Measurements from ENCODE around the gene SLC25A21.

- TF ChIP-seq, protein P1, sequence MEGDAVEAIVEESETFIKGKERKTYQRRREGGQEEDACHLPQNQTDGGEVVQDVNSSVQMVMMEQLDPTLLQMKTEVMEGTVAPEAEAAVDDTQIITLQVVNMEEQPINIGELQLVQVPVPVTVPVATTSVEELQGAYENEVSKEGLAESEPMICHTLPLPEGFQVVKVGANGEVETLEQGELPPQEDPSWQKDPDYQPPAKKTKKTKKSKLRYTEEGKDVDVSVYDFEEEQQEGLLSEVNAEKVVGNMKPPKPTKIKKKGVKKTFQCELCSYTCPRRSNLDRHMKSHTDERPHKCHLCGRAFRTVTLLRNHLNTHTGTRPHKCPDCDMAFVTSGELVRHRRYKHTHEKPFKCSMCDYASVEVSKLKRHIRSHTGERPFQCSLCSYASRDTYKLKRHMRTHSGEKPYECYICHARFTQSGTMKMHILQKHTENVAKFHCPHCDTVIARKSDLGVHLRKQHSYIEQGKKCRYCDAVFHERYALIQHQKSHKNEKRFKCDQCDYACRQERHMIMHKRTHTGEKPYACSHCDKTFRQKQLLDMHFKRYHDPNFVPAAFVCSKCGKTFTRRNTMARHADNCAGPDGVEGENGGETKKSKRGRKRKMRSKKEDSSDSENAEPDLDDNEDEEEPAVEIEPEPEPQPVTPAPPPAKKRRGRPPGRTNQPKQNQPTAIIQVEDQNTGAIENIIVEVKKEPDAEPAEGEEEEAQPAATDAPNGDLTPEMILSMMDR (IDR thresholded peaks at IDR 0.05; ENCODE audit: low read depth, low read length, poor library complexity, severe bottlenecking), result no peak
- no peak for TF ChIP-seq EZH2phosphoT487 (IDR thresholded peaks at IDR 0.05; ENCODE audit: borderline replicate concordance, low read length)
Measured at GRCh38 chr14:37202812-37203211, 30.4 kb upstream of the SLC25A21 start.

All from DOHH2 (cell line).